WTC11 (cell line): ENCODE measurements around the gene FAM174B. TPM values are rescaled to one million over a fixed set of nuclear protein-coding genes. Genes with fewer than 3 reads are reported as not detected.
A peak's percentile ranks its signal among the peaks of the same experiment; 100 is the strongest.

ENCODE experiments used
- ATAC-seq: fragments of 200-7000 bp; cut with Tn5 transposase; 2 replicates; pipeline ENCODE4 v1.10.0; 2021; ENCODE audit warnings: mild to moderate bottlenecking, moderate library complexity
- CTCF ChIA-PET: fragments of 300-600 bp; sonication (Branson Sonifier 250); formaldehyde crosslinking; loops from one replicate; lab custom pipeline; 2021; ENCODE audit warnings: antibody characterized with exemption; lab: Charles Lee
- POLR2A ChIA-PET: fragments of 350-600 bp; sonication (Branson Sonifier 250); formaldehyde crosslinking; loops from one replicate; lab custom pipeline; 2021; ENCODE audit warnings: antibody characterized with exemption; lab: Charles Lee
- DNase-seq: peaks from one replicate; pipeline ENCODE4 v3.0.0; 2021; ENCODE audit warnings: low spot score
- H3K27ac Mint-ChIP-seq: 2 replicates; pipeline ENCODE4 v1.8.0; 2021; ENCODE audit warnings: mixed read lengths
- H3K27me3 Mint-ChIP-seq: 2 replicates; pipeline ENCODE4 v1.8.0; 2021; ENCODE audit warnings: low read depth, mild to moderate bottlenecking, moderate library complexity, mixed read lengths
- H3K36me3 Mint-ChIP-seq: 2 replicates; pipeline ENCODE4 v1.8.0; 2021; ENCODE audit warnings: mixed read lengths
- H3K4me1 Mint-ChIP-seq: 2 replicates; pipeline ENCODE4 v1.8.0; 2022; ENCODE audit warnings: mixed read lengths
- H3K4me3 Mint-ChIP-seq: 2 replicates; pipeline ENCODE4 v1.8.0; 2021; ENCODE audit warnings: mild to moderate bottlenecking, moderate library complexity, mixed read lengths
- H3K9me3 Mint-ChIP-seq: 2 replicates; pipeline ENCODE4 v1.8.0; 2021; ENCODE audit warnings: mixed read lengths
- FOXK1 ChIP-seq: sonication (generic); formaldehyde crosslinking; IDR thresholded peaks from 2 replicates; pipeline ENCODE4 v1.8.0; 2022; ENCODE audit warnings: mild to moderate bottlenecking, moderate library complexity, missing genetic modification reagents
- FOXP1 ChIP-seq: sonication (generic); formaldehyde crosslinking; IDR thresholded peaks from 2 replicates; pipeline ENCODE4 v1.8.0; 2022; ENCODE audit warnings: missing genetic modification reagents, mild to moderate bottlenecking, moderate library complexity, borderline replicate concordance
- GABPB1 ChIP-seq: sonication (generic); formaldehyde crosslinking; IDR thresholded peaks from 2 replicates; pipeline ENCODE4 v1.8.1; 2023; ENCODE audit warnings: mild to moderate bottlenecking, missing genetic modification reagents
- JUN ChIP-seq: sonication (generic); formaldehyde crosslinking; IDR thresholded peaks from 2 replicates; pipeline ENCODE4 v1.8.0; 2023; ENCODE audit warnings: mild to moderate bottlenecking, missing genetic modification reagents
- KAT7 ChIP-seq: sonication (generic); formaldehyde crosslinking; IDR thresholded peaks from 2 replicates; pipeline ENCODE4 v1.8.1; 2023; ENCODE audit warnings: missing genetic modification reagents, mild to moderate bottlenecking, borderline replicate concordance
- NR2C2 ChIP-seq: sonication (generic); formaldehyde crosslinking; IDR thresholded peaks from 2 replicates; pipeline ENCODE4 v1.8.0; 2022; ENCODE audit warnings: mild to moderate bottlenecking, missing genetic modification reagents
- SMAD3 ChIP-seq: sonication (generic); formaldehyde crosslinking; IDR thresholded peaks from 2 replicates; pipeline ENCODE4 v1.8.0; 2022; ENCODE audit warnings: missing genetic modification reagents, mild to moderate bottlenecking, borderline replicate concordance
- ZBTB21 ChIP-seq: sonication (generic); formaldehyde crosslinking; IDR thresholded peaks from 2 replicates; pipeline ENCODE4 v1.8.1; 2023; ENCODE audit warnings: mild to moderate bottlenecking, missing genetic modification reagents, borderline replicate concordance
- ZNF396 ChIP-seq: fragments of 250-450 bp; sonication (Bioruptor Pico); IDR thresholded peaks from 2 replicates; pipeline ENCODE4 v1.8.0; 2021; ENCODE audit warnings: mild to moderate bottlenecking, moderate library complexity, borderline replicate concordance
- total RNA-seq: library from RNA; stranded (reverse); gene quantifications from 3 replicates; pipeline ENCODE4 v1.2.3, GENCODE V29; 2021
- TF ChIP-seq, protein P1 (sequence below): fragments of 250-450 bp; sonication (Bioruptor Pico); IDR thresholded peaks from 2 replicates; pipeline ENCODE4 v2.1.2; 2022; ENCODE audit warnings: mild to moderate bottlenecking, moderate library complexity
- TF ChIP-seq, protein P2 (sequence below): sonication (generic); formaldehyde crosslinking; IDR thresholded peaks from 2 replicates; pipeline ENCODE4 v1.8.1; 2023; ENCODE audit warnings: mild to moderate bottlenecking, missing genetic modification reagents, moderate library complexity
- TF ChIP-seq, protein P3 (sequence below): sonication (generic); formaldehyde crosslinking; IDR thresholded peaks from 2 replicates; pipeline ENCODE4 v1.8.1; 2023; ENCODE audit warnings: mild to moderate bottlenecking, moderate library complexity, missing genetic modification reagents
- TF ChIP-seq, protein P4 (sequence below): fragments of 200-600 bp; IDR thresholded peaks from 2 replicates; pipeline ENCODE4 v1.8.0; 2022; ENCODE audit warnings: antibody characterized with exemption
- TF ChIP-seq, protein P5 (sequence below): sonication (generic); formaldehyde crosslinking; IDR thresholded peaks from 2 replicates; pipeline ENCODE4 v1.8.1; 2022; ENCODE audit warnings: mild to moderate bottlenecking, missing genetic modification reagents, moderate library complexity, borderline replicate concordance

The FAM174B gene
- total RNA-seq, 1 experiment from 2014 or later: 22.1 TPM

DNA sequence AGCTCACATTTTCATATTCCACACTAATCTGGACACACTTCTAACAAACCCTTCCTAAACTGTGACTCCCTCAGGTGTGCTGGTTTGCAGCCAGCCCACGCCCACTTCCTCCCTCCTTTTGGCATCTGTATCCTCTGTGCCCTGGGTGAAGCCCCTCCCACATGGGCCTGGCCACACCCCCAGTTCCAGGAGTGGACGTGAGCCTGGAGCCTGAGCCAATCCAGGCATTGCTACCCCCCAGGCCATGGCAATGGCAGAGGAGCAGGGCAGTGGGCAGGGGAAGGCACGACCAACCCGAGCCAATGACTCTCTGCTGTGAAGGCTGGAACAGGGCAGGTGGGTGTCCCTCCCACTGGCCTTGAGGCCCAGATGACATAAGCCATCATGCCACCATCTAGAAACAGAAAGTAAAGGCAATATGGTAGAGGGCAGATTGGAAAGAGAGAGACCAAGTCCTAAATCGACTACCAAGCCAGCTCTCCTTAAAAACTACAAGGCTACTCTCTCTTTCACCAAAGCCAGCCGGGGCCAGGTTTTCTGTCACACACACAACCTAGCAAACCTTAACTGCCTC is 18.6 kb downstream of the FAM174B start (continued):
- TF ChIP-seq, protein P1, sequence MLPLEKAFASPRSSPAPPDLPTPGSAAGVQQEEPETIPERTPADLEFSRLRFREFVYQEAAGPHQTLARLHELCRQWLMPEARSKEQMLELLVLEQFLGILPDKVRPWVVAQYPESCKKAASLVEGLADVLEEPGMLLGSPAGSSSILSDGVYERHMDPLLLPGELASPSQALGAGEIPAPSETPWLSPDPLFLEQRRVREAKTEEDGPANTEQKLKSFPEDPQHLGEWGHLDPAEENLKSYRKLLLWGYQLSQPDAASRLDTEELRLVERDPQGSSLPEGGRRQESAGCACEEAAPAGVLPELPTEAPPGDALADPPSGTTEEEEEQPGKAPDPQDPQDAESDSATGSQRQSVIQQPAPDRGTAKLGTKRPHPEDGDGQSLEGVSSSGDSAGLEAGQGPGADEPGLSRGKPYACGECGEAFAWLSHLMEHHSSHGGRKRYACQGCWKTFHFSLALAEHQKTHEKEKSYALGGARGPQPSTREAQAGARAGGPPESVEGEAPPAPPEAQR: no peak
- TF ChIP-seq ZNF396 (CRISPR knock-in tag) (no peak), NR2C2 (CRISPR knock-in tag) (no peak), FOXP1 (no peak)
- TF ChIP-seq, protein P2, sequence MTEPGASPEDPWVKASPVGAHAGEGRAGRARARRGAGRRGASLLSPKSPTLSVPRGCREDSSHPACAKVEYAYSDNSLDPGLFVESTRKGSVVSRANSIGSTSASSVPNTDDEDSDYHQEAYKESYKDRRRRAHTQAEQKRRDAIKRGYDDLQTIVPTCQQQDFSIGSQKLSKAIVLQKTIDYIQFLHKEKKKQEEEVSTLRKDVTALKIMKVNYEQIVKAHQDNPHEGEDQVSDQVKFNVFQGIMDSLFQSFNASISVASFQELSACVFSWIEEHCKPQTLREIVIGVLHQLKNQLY (CRISPR knock-in tag): no peak

DNA sequence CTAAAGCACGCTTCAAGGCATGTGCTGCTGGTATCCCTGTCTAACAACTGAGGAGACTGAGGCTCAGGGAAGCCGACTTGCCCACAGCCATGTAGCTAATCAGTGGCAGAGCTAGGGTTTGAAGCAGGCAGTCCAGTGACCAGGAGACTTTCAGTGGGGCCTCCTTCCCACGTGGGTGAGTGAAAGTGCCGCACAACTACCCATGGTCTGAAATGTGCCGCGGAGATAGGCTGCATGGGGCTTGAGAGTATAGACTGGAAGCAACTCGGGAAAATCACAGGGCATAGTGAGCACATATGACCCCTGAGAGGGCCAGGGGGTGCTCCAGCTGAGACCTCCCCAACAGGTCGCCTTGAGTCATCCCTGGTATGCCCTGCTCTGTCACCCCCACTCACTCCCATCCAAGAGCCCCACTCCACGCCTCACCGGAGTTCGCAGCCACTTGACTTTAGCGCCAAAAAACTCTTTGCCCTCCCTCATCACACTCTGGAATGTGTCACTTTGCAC is 19.1 kb downstream of the FAM174B start:
- Mint-ChIP-seq H3K27me3 (no peaks in the 10 kb centered on the region), H3K9me3 (peaks cover 20% of the 10 kb centered on the region), H3K4me1 (peaks cover 50% of the 10 kb centered on the region), H3K36me3 (peaks cover 15% of the 10 kb centered on the region), H3K4me3 (no peak overlapping the region), H3K27ac (peak overlapping the region; percentile 67)
- TF ChIP-seq, protein P2 (CRISPR knock-in tag): no peak
- TF ChIP-seq, protein P3, sequence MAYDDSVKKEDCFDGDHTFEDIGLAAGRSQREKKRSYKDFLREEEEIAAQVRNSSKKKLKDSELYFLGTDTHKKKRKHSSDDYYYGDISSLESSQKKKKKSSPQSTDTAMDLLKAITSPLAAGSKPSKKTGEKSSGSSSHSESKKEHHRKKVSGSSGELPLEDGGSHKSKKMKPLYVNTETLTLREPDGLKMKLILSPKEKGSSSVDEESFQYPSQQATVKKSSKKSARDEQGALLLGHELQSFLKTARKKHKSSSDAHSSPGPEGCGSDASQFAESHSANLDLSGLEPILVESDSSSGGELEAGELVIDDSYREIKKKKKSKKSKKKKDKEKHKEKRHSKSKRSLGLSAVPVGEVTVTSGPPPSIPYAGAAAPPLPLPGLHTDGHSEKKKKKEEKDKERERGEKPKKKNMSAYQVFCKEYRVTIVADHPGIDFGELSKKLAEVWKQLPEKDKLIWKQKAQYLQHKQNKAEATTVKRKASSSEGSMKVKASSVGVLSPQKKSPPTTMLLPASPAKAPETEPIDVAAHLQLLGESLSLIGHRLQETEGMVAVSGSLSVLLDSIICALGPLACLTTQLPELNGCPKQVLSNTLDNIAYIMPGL (CRISPR knock-in tag): no peak
- no peak for TF ChIP-seq JUN (CRISPR knock-in tag)
- TF ChIP-seq, protein P4, sequence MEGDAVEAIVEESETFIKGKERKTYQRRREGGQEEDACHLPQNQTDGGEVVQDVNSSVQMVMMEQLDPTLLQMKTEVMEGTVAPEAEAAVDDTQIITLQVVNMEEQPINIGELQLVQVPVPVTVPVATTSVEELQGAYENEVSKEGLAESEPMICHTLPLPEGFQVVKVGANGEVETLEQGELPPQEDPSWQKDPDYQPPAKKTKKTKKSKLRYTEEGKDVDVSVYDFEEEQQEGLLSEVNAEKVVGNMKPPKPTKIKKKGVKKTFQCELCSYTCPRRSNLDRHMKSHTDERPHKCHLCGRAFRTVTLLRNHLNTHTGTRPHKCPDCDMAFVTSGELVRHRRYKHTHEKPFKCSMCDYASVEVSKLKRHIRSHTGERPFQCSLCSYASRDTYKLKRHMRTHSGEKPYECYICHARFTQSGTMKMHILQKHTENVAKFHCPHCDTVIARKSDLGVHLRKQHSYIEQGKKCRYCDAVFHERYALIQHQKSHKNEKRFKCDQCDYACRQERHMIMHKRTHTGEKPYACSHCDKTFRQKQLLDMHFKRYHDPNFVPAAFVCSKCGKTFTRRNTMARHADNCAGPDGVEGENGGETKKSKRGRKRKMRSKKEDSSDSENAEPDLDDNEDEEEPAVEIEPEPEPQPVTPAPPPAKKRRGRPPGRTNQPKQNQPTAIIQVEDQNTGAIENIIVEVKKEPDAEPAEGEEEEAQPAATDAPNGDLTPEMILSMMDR: no peak
- CTCF ChIA-PET: no interaction called here
- ATAC-seq: no peak
- DNase-seq: no peak
- POLR2A ChIA-PET: no interaction called here

DNA sequence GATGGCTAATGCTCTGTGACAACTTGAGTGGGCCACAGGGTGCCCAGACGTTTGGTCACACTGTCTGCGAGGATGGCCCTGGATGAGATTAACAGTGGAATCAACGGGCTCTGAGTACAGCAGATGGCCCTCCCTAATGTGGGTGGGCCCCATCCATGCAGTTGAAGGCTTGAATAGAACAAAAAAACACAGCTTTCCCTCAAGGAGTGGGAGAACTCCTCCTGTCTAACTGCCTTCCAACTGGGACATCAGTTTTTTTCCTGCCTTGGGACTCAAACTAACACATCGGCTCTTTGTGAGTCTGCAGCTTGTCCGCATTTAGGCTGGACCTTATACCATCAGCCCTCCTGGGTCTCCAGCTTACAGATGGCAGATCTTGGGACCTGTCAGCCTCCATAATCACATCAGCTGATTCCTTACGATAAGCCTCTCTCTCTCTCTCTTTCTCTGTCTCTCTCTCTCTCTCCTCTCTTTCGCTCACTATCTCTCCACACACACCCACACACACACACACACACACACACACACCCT is 20.8 kb downstream of the FAM174B start:
- Mint-ChIP-seq H3K27ac (no peak overlapping the region), H3K4me1 (peaks cover 50% of the 10 kb centered on the region), H3K27me3 (no peaks in the 10 kb centered on the region), H3K36me3 (peaks cover 15% of the 10 kb centered on the region), H3K9me3 (peaks cover 12% of the 10 kb centered on the region), H3K4me3 (no peak overlapping the region)
- TF ChIP-seq FOXK1 (CRISPR knock-in tag) (no peak), SMAD3 (no peak), ZBTB21 (CRISPR knock-in tag) (no peak), GABPB1 (CRISPR knock-in tag) (no peak), KAT7 (CRISPR knock-in tag) (no peak), FOXP1 (no peak)
- TF ChIP-seq, protein P5, sequence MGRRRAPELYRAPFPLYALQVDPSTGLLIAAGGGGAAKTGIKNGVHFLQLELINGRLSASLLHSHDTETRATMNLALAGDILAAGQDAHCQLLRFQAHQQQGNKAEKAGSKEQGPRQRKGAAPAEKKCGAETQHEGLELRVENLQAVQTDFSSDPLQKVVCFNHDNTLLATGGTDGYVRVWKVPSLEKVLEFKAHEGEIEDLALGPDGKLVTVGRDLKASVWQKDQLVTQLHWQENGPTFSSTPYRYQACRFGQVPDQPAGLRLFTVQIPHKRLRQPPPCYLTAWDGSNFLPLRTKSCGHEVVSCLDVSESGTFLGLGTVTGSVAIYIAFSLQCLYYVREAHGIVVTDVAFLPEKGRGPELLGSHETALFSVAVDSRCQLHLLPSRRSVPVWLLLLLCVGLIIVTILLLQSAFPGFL (CRISPR knock-in tag): no peak
- TF ChIP-seq, protein P2 (CRISPR knock-in tag): no peak
- POLR2A ChIA-PET: no interaction called here
- no peak for DNase-seq
- ATAC-seq: no peak
- CTCF ChIA-PET: no interaction called here
